Sigmoid colon (tissue), 4 donors: Measurements from ENCODE around the gene UVRAG.

Experiments used
- POLR2AphosphoS5 ChIP-seq, 4 donors: sonication (generic); formaldehyde crosslinking; IDR thresholded peaks; one replicate each; pipeline ENCODE4 v1.6.1; 2017; ENCODE audit warnings: antibody characterized with exemption in 4 of 4
- TF ChIP-seq, protein P1 (sequence below), 4 experiments: fragments of 450-650 bp in 3 of 4; fragments of 200-600 bp in 1 of 4; IDR thresholded peaks; one replicate each; pipeline ENCODE4 v1.5.1; 2016 to 2019; ENCODE audit warnings: antibody characterized with exemption in 4 of 4, mild to moderate bottlenecking in 3 of 4, moderate library complexity in 2 of 4

DNA sequence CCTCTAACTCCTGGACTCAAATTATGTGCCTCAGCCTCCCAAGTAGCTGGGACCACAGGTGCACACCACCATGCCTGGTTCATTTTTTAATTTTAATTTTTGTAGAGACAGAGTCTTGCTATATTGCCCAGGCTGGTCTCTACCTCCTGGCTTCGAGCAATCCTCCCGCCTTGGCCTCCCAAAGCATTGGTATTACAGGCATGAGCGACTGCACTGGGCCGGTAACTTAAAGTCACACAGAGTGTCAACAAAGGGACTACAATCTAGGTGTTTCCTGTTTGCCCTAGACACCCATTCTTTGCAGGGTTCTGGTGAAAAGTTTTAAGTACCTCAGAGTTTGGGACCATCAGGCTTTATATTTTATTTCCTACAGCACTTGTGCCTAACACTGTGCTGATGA lies 8.4 kb downstream of the UVRAG start:
- TF ChIP-seq, protein P1, sequence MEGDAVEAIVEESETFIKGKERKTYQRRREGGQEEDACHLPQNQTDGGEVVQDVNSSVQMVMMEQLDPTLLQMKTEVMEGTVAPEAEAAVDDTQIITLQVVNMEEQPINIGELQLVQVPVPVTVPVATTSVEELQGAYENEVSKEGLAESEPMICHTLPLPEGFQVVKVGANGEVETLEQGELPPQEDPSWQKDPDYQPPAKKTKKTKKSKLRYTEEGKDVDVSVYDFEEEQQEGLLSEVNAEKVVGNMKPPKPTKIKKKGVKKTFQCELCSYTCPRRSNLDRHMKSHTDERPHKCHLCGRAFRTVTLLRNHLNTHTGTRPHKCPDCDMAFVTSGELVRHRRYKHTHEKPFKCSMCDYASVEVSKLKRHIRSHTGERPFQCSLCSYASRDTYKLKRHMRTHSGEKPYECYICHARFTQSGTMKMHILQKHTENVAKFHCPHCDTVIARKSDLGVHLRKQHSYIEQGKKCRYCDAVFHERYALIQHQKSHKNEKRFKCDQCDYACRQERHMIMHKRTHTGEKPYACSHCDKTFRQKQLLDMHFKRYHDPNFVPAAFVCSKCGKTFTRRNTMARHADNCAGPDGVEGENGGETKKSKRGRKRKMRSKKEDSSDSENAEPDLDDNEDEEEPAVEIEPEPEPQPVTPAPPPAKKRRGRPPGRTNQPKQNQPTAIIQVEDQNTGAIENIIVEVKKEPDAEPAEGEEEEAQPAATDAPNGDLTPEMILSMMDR (IDR thresholded peaks at IDR 0.05) = no peak
- no peak for TF ChIP-seq POLR2AphosphoS5 (IDR thresholded peaks at IDR 0.05)
